ENCODE measurements around the gene ZBTB17. TPM values are rescaled to one million over a fixed set of nuclear protein-coding genes. Genes with fewer than 3 reads are reported as not detected.
A peak's percentile ranks its signal among the peaks of the same experiment; 100 is the strongest.
"Not testable (repeated sequence)": the region's sequence is repeated elsewhere in the genome, so short reads cannot be mapped to it uniquely, and the experiment has no call there.

Gene ZBTB17
- total RNA-seq, 1 donor from 2014 or later = 155 TPM

DNA sequence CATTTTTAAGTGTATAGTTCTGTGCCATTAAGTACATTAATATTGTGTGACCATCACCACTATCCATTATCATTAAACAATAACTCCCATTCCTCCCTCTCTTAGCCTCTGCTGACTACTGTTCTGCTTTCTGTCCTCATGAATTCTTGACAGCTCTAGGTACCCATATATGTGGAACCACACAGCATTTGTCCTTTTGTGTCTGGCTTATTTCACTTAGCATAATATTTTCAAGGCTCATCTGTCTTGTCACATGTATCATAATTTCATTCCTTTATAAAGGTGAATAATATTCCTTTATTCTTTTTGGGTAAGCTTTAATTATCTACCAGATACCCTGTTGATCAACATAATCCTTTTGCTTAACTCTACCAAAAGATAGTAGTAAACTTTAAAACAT lies 80.7 kb downstream of the ZBTB17 start:
- H3K9me3 ChIP-seq = no peaks in the 10 kb centered on the region
- TF ChIP-seq, protein P1, sequence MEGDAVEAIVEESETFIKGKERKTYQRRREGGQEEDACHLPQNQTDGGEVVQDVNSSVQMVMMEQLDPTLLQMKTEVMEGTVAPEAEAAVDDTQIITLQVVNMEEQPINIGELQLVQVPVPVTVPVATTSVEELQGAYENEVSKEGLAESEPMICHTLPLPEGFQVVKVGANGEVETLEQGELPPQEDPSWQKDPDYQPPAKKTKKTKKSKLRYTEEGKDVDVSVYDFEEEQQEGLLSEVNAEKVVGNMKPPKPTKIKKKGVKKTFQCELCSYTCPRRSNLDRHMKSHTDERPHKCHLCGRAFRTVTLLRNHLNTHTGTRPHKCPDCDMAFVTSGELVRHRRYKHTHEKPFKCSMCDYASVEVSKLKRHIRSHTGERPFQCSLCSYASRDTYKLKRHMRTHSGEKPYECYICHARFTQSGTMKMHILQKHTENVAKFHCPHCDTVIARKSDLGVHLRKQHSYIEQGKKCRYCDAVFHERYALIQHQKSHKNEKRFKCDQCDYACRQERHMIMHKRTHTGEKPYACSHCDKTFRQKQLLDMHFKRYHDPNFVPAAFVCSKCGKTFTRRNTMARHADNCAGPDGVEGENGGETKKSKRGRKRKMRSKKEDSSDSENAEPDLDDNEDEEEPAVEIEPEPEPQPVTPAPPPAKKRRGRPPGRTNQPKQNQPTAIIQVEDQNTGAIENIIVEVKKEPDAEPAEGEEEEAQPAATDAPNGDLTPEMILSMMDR (IDR thresholded peaks at IDR 0.05) = no peak
- no peak overlapping the region for H3K4me3 ChIP-seq
- no peaks in the 10 kb centered on the region for H3K27me3 ChIP-seq
- H3K4me1 ChIP-seq = peaks cover 4 to 44% of the 10 kb centered on the region in 2 donors
- H3K36me3 ChIP-seq = no peaks in the 10 kb centered on the region
- intact Hi-C loops (cut with DNase I) = no loop called here
- peak overlapping the region; percentile 3 to 86 for H3K27ac ChIP-seq
- DNase-seq (ENCODE audit: low spot score in 2 of 2) = no peak

DNA sequence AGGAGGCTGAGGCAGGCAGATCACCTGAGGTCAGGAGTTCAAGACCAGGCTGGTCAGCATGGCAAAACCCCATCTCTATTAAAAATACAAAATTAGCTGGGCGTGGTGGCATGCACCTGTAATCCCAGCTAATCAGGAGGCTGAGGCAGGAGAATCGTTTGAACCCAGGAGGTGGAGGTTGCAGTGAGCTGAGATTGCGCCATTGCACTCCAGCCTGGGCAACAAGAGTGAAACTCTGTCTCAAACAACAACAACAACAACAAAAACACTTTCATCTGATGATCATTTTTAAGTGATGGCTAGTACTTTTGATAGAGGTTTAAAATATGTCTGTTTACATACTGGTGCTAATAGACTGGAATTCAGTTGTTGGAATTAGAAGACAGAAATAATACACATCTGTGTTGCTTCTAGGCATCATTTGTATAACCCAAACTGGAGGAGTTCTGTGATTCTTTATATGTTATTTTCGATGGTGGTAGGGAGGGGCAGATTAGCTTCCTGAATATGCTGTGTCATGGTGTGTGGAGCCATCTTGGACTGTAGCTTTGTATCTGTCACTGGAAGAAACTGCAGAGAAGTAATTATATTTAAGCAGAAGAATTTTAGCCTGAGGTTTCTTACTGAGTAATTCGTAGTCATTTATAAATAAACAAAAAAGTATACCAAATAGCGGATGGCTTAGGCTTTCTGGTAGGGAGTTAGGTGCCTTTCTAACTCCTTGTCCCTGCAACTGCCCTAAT lies 82.9 kb downstream of the ZBTB17 start:
- intact Hi-C loops (cut with DNase I) = loop anchor here (5.0 kb wide), 1 partner anchor 44 kb away; no protein-coding TSS in a partner anchor
- Histone ChIP-seq H3K4me1 (peaks cover 4 to 60% of the 10 kb centered on the region in 2 donors), H3K27ac (peak overlapping the region; percentile 67 to 86)
- H3K36me3 ChIP-seq; DNase-seq (ENCODE audit: low spot score in 2 of 2); H3K4me3 ChIP-seq; H3K9me3 ChIP-seq; H3K27me3 ChIP-seq: not testable (repeated sequence)

Other genes starting within 250 kb of the ZBTB17 start
- gene SLC25A34, start 239.8 kb downstream of the ZBTB17 start, total RNA-seq = 5.7 TPM
- gene TMEM82, start 233.6 kb downstream of the ZBTB17 start, total RNA-seq = not detected
- gene FBLIM1, start 217.3 kb downstream of the ZBTB17 start, total RNA-seq = 641 TPM
- gene UQCRHL, start 168.5 kb downstream of the ZBTB17 start, total RNA-seq = not detected
- gene SPEN, start 128.4 kb downstream of the ZBTB17 start, total RNA-seq = 53.9 TPM
- not detected for gene SRARP, start 28.1 kb upstream of the ZBTB17 start, total RNA-seq
- 191 TPM for gene HSPB7, start 41.9 kb upstream of the ZBTB17 start, total RNA-seq
- gene CLCNKA, start 45.9 kb upstream of the ZBTB17 start, total RNA-seq = not detected
- not detected for gene CLCNKB, start 67.7 kb upstream of the ZBTB17 start, total RNA-seq
- gene FAM131C, start 97.5 kb upstream of the ZBTB17 start, total RNA-seq = 0.21 TPM
- gene EPHA2, start 180.0 kb upstream of the ZBTB17 start, total RNA-seq = 42.7 TPM
- 1.5 TPM for gene ARHGEF19, start 236.6 kb upstream of the ZBTB17 start, total RNA-seq